Measurements from ENCODE around the gene SAMD4B.
"Not testable (repeated sequence)": the region's sequence is repeated elsewhere in the genome, so short reads cannot be mapped to it uniquely, and the experiment has no call there.

The SAMD4B gene

GRCh38 chr19:39377373-39378362, 35.4 kb downstream of the SAMD4B start:
- H3K4me3 ChIP-seq (replicated peaks; ENCODE audit: low read depth, low read length): no peak overlapping the region
- no peak for TF ChIP-seq CTCF (IDR thresholded peaks at IDR 0.05; ENCODE audit: low read length, missing control alignments)

DNA sequence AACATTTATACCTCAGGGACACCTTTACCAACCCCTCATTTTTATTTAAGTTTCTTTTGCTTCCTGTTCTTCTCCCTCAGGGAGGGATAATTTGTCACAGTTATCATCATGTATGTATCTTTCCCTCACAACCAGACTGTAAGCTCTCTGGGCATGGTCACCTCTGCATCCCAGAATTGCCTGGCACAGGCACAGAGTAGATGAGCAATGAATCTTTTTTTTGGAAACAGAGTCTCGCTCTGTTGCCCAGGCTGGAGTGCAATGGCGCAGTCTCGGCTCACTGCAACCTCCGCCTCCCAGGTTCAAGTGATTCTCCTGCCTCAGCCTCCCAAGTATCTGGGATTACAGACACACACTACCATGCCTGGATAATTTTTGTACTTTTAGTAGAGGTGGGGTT, 37.1 kb downstream of the SAMD4B start:
- not testable (repeated sequence) for DNase-seq (ENCODE audit: low read depth); H3K4me3 ChIP-seq (replicated peaks; ENCODE audit: low read depth, low read length)

More at GRCh38 chr19:39377373-39378362, 35.4 kb downstream of the SAMD4B start:
- no peak for DNase-seq (ENCODE audit: low read depth)

DNA sequence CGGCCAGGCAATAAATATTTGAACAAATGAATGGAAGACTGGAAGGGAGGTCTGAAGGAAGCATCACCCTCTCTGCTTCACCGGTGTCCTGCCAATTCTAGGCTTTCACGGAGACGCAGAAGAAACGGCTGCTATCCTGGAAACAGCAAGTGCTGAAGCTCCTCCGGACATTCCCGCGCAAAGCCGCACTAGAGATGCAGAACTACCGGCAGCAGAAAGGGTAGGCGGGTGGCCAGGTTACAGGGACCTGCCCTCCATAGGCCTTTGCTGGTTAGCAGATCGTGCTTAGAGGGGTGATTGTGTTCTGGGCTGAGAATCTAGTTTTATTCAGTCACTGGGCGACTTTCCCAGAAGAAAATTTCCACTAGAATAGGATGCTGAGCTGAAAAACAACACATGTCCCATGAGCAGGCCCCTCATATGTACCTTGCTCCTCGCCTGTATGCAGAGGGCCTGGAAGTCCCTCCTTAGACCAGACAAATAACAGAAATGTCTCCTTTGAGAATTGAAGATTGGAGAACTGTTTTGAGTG, 37.7 kb downstream of the SAMD4B start:
- no peak for TF ChIP-seq CTCF (IDR thresholded peaks at IDR 0.05; ENCODE audit: low read length, missing control alignments)
- no peak overlapping the region for H3K4me3 ChIP-seq (replicated peaks; ENCODE audit: low read depth, low read length)
- DNase-seq (ENCODE audit: low read depth): no peak

- DNase-seq (ENCODE audit: low read depth): no peak
- TF ChIP-seq CTCF (IDR thresholded peaks at IDR 0.05; ENCODE audit: low read length, missing control alignments): no peak
- no peak overlapping the region for H3K4me3 ChIP-seq (replicated peaks; ENCODE audit: low read depth, low read length)
Measured at GRCh38 chr19:39380521-39381502, 38.6 kb downstream of the SAMD4B start.

- DNase-seq (ENCODE audit: low read depth): no peak
- no peak for TF ChIP-seq CTCF (IDR thresholded peaks at IDR 0.05; ENCODE audit: low read length, missing control alignments)
- H3K4me3 ChIP-seq (replicated peaks; ENCODE audit: low read depth, low read length): no peak overlapping the region
Measured at GRCh38 chr19:39381910-39382611, 39.8 kb downstream of the SAMD4B start.

GRCh38 chr19:39382991-39383828, 41.0 kb downstream of the SAMD4B start:
- TF ChIP-seq CTCF (IDR thresholded peaks at IDR 0.05; ENCODE audit: low read length, missing control alignments): no peak
- DNase-seq (ENCODE audit: low read depth): no peak
- no peak overlapping the region for H3K4me3 ChIP-seq (replicated peaks; ENCODE audit: low read depth, low read length)
